ENCODE results near the gene FARP1.
"Not testable (repeated sequence)": the region's sequence is repeated elsewhere in the genome, so short reads cannot be mapped to it uniquely, and the experiment has no call there.

The FARP1 gene

GRCh38 chr13:98230762-98231161, 87.9 kb downstream of the FARP1 start:
- H3K4me3 Mint-ChIP-seq, DNase-seq, H3K9me3 Mint-ChIP-seq, H3K36me3 Mint-ChIP-seq, H3K27ac Mint-ChIP-seq, H3K4me1 Mint-ChIP-seq, CTCF ChIA-PET, H3K27me3 Mint-ChIP-seq: not testable (repeated sequence)

GRCh38 chr13:98232456-98232855, 89.6 kb downstream of the FARP1 start:
- Mint-ChIP-seq H3K4me3 (no peak overlapping the region), H3K4me1 (no peaks in the 10 kb centered on the region)

GRCh38 chr13:98233127-98233526, 90.2 kb downstream of the FARP1 start:
- Mint-ChIP-seq H3K27ac (no peak overlapping the region), H3K36me3 (no peaks in the 10 kb centered on the region), H3K4me1 (no peaks in the 10 kb centered on the region), H3K4me3 (no peak overlapping the region), H3K9me3 (no peaks in the 10 kb centered on the region), H3K27me3 (no peaks in the 10 kb centered on the region)
- CTCF ChIA-PET: no interaction called here
- no peak for DNase-seq

More at GRCh38 chr13:98232456-98232855, 89.6 kb downstream of the FARP1 start:
- Mint-ChIP-seq H3K27me3 (no peaks in the 10 kb centered on the region), H3K27ac (no peak overlapping the region), H3K36me3 (no peaks in the 10 kb centered on the region), H3K9me3 (no peaks in the 10 kb centered on the region)
- CTCF ChIA-PET: no interaction called here
- DNase-seq: no peak

GRCh38 chr13:98234348-98234747, 91.5 kb downstream of the FARP1 start:
- no peaks in the 10 kb centered on the region for H3K9me3 Mint-ChIP-seq
- no peak for DNase-seq
- H3K36me3 Mint-ChIP-seq: no peaks in the 10 kb centered on the region
- H3K4me3 Mint-ChIP-seq: no peak overlapping the region
- H3K4me1 Mint-ChIP-seq: no peaks in the 10 kb centered on the region
- no peaks in the 10 kb centered on the region for H3K27me3 Mint-ChIP-seq
- no peak overlapping the region for H3K27ac Mint-ChIP-seq
- CTCF ChIA-PET: no interaction called here

DNA sequence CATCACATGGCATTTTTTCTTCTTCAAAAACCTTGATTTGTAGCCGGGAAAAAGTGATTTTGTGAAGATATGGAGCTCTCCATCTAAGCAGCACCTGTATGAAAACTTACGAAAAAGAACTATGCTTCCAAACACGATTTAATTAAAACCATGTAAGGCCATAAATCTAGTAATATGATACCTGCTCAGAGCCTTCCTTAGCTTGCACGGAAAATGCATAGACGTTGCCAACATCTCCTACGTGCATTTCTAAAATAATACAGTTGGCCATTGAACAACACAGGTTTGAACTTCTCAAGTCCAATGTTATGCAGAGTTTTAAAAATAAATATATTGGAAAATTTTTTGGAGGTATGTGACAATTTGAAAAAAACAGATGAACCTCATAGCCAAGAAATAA, 93.3 kb downstream of the FARP1 start:
- Mint-ChIP-seq H3K27me3 (no peaks in the 10 kb centered on the region), H3K27ac (no peak overlapping the region), H3K4me1 (no peaks in the 10 kb centered on the region), H3K9me3 (no peaks in the 10 kb centered on the region), H3K4me3 (no peak overlapping the region), H3K36me3 (no peaks in the 10 kb centered on the region)
- CTCF ChIA-PET: no interaction called here
- DNase-seq: no peak

DNA sequence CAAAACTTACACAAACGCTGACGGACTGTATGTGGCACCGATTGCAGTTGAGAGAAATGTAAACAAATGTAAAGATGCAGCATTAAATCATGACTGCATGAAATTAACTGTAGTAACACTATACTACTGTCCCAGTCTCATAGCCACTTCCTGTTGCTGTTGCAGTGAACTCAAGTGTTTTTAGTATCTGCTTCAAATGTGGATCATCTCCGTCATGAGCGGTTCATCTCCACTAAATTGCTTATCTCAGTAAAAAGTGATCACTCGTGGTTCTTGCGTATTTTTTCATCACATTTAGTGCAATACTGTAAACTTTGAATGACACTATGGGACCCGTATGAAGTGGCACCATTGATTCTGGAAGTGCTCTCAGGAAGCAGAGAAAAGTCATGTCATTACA, 94.4 kb downstream of the FARP1 start:
- no peaks in the 10 kb centered on the region for H3K4me1 Mint-ChIP-seq
- H3K36me3 Mint-ChIP-seq: no peaks in the 10 kb centered on the region
- H3K27me3 Mint-ChIP-seq: no peaks in the 10 kb centered on the region
- CTCF ChIA-PET: no interaction called here
- no peak overlapping the region for H3K4me3 Mint-ChIP-seq
- no peak for DNase-seq
- H3K9me3 Mint-ChIP-seq: no peaks in the 10 kb centered on the region
- no peak overlapping the region for H3K27ac Mint-ChIP-seq

DNA sequence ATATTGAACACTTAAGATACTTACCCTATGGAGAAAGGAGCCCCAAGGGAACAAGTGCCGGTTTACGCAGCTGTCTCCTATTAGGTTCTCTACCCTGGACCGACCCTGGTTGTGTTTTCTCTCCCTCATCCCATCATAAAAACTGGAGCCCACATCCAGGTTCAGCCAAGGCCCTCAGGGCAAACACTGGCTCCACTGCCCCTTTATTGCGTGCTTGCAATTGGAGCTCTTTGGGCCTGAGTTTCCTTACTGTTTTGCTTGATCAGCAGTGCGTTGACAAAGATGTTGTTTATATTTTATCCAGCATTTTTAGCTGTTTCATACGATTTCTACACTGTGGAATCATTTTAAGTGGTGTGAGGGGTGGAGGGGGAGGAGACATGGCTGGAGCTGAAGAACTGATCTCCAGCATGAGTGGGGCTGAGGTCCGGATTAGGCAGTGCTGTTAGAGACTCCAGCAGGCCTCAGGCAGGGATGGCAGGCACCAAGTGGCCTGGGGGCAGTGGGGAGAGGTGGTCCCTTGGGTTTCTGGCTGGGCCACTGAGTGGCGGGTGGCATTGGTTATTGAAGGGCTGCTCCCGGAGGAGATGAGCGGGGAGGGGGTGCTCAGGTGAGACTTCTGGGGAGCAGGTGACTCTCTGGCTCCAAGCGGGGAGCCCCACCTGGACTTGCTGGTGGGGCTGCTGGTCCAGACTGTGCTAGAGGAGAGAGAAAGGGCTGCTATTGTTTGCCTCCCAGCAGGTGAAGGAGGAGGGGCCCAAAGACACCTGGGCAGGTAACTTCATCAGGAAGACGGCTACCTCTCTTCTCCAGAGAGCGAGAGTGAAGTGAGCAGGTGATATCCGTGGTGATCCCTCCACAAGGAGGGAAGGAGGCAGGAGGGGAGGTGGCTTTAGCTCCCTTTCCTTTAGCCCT, 96.5 kb downstream of the FARP1 start:
- H3K36me3 Mint-ChIP-seq: no peaks in the 10 kb centered on the region
- DNase-seq: no peak
- H3K27me3 Mint-ChIP-seq: peaks cover 3% of the 10 kb centered on the region
- no peaks in the 10 kb centered on the region for H3K4me1 Mint-ChIP-seq
- no peaks in the 10 kb centered on the region for H3K9me3 Mint-ChIP-seq
- CTCF ChIA-PET: no interaction called here
- H3K27ac Mint-ChIP-seq: no peak overlapping the region
- H3K4me3 Mint-ChIP-seq: no peak overlapping the region

GRCh38 chr13:98240135-98240534, 97.2 kb downstream of the FARP1 start:
- DNase-seq: no peak
- no peak overlapping the region for H3K4me3 Mint-ChIP-seq

GRCh38 chr13:98240974-98241373, 98.1 kb downstream of the FARP1 start:
- Mint-ChIP-seq H3K27me3 (peaks cover 8% of the 10 kb centered on the region), H3K4me1 (no peaks in the 10 kb centered on the region), H3K4me3 (no peak overlapping the region), H3K36me3 (no peaks in the 10 kb centered on the region), H3K27ac (no peak overlapping the region), H3K9me3 (no peaks in the 10 kb centered on the region)
- CTCF ChIA-PET: no interaction called here
- no peak for DNase-seq

More at GRCh38 chr13:98240135-98240534, 97.2 kb downstream of the FARP1 start:
- peaks cover 8% of the 10 kb centered on the region for H3K27me3 Mint-ChIP-seq
- no peaks in the 10 kb centered on the region for H3K4me1 Mint-ChIP-seq
- no peaks in the 10 kb centered on the region for H3K36me3 Mint-ChIP-seq
- CTCF ChIA-PET: no interaction called here
- H3K9me3 Mint-ChIP-seq: no peaks in the 10 kb centered on the region
- H3K27ac Mint-ChIP-seq: no peak overlapping the region

DNA sequence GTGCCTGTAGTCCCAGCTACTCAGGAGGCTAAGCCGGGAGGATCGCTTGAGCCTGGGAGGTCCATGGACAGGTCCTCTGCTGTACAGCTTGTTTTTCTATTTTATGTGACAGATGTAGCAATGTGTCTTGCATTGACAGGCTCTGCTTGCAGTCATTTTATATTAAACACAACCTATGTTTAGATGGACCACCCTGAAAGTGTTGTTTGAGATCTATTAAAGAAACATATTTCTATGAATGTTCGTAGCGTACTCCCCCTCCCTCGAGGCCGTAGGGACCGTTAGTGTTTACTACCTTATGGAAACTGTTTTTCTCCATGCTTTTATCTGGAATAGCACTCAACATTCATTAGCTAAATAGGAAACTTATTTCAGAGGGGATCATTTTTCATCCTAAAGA, 99.1 kb downstream of the FARP1 start:
- Mint-ChIP-seq H3K9me3 (no peaks in the 10 kb centered on the region), H3K4me1 (no peaks in the 10 kb centered on the region), H3K27ac (no peak overlapping the region), H3K4me3 (no peak overlapping the region), H3K36me3 (no peaks in the 10 kb centered on the region), H3K27me3 (peaks cover 8% of the 10 kb centered on the region)
- DNase-seq: no peak
- CTCF ChIA-PET: no interaction called here

GRCh38 chr13:98242403-98242802, 99.5 kb downstream of the FARP1 start:
- DNase-seq: no peak
- H3K4me3 Mint-ChIP-seq: no peak overlapping the region
- H3K4me1 Mint-ChIP-seq: no peaks in the 10 kb centered on the region
- H3K9me3 Mint-ChIP-seq: no peaks in the 10 kb centered on the region
- peaks cover 11% of the 10 kb centered on the region for H3K27me3 Mint-ChIP-seq
- CTCF ChIA-PET: no interaction called here
- no peak overlapping the region for H3K27ac Mint-ChIP-seq
- H3K36me3 Mint-ChIP-seq: no peaks in the 10 kb centered on the region

GRCh38 chr13:98243929-98244272, 101.0 kb downstream of the FARP1 start:
- no peaks in the 10 kb centered on the region for H3K9me3 Mint-ChIP-seq
- no peak for DNase-seq
- no peak overlapping the region for H3K4me3 Mint-ChIP-seq
- no peaks in the 10 kb centered on the region for H3K4me1 Mint-ChIP-seq
- CTCF ChIA-PET: no interaction called here
- peaks cover 12% of the 10 kb centered on the region for H3K27me3 Mint-ChIP-seq
- H3K27ac Mint-ChIP-seq: no peak overlapping the region
- no peaks in the 10 kb centered on the region for H3K36me3 Mint-ChIP-seq

- H3K36me3 Mint-ChIP-seq: no peaks in the 10 kb centered on the region
- H3K9me3 Mint-ChIP-seq: no peaks in the 10 kb centered on the region
- H3K4me3 Mint-ChIP-seq: no peak overlapping the region
- CTCF ChIA-PET: interaction anchor here (0.8 kb wide), 1 partner anchor 31 kb away, joined by 3 read pairs; no protein-coding TSS in a partner anchor
- no peak overlapping the region for H3K27ac Mint-ChIP-seq
- H3K4me1 Mint-ChIP-seq: no peaks in the 10 kb centered on the region
- no peak for DNase-seq
- H3K27me3 Mint-ChIP-seq: peaks cover 12% of the 10 kb centered on the region
These were observed 103.8 kb downstream of the FARP1 start for GRCh38 chr13:98246538-98247172.

DNA sequence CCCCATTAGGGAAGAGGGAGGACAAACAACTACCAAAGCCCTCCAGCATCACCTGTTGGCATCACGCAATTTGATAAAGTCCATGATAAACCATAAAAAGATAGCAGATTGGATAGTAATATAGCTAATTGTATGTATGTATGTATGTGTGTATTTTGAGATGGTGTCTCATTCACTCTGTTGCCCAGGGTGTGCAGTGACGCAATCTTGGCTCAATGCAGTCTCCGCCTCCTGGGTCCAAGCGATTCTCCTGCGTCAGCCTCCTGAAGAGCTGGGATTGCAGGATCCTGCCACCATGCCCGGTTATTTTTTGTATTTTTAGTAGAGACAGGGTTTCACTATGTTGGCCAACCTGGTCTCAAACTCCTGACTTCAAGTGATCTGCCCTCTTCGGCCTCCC, 108.8 kb downstream of the FARP1 start:
- H3K27me3 Mint-ChIP-seq: peaks cover 4% of the 10 kb centered on the region
- no peak for DNase-seq

DNA sequence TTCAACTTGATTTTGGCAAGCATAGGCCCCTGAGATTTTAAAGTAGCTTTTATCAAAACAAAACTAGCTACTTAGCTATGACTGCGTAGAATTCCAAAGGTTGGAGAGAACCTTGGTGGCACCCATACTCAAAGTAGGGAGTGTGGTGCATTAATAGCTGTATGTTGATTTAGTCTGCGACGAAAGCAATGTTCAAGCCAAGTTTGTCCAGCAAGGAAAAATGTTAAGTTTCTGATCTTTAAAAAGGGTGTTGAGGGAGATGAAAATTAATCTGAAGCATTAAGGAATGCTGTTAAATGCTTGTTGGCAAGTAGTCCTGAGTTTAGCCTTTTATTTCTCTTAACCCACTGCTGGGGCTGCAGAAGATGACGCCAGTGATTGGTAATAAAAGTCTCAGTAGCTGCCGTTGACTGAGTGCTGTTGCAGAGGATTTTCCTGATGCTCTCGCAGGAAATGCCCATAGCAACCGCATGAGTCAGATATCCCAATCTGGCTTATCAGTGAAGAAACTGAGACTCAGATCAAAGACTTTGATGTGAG, 110.1 kb downstream of the FARP1 start:
- no peak overlapping the region for H3K4me3 Mint-ChIP-seq
- no peak overlapping the region for H3K27ac Mint-ChIP-seq
- H3K36me3 Mint-ChIP-seq: no peaks in the 10 kb centered on the region
- DNase-seq: no peak
- H3K9me3 Mint-ChIP-seq: no peaks in the 10 kb centered on the region
- CTCF ChIA-PET: no interaction called here
- H3K4me1 Mint-ChIP-seq: no peaks in the 10 kb centered on the region
- no peaks in the 10 kb centered on the region for H3K27me3 Mint-ChIP-seq

More for the DNA sequence above, 108.8 kb downstream of the FARP1 start:
- Mint-ChIP-seq H3K4me3 (no peak overlapping the region), H3K9me3 (no peaks in the 10 kb centered on the region), H3K36me3 (no peaks in the 10 kb centered on the region), H3K4me1 (no peaks in the 10 kb centered on the region), H3K27ac (no peak overlapping the region)
- CTCF ChIA-PET: no interaction called here

All from activated naive CD4-positive, alpha-beta T cell treated with anti-CD3 and anti-CD28 coated beads, Interleukin-2, amount 10 ng/mL, durations not matched to agents 7 days and 5 days (primary cell).